ENCODE measurements around the gene PHC2. TPM values are rescaled to one million over a fixed set of nuclear protein-coding genes. Genes with fewer than 3 reads are reported as not detected.

Gene PHC2
- total RNA-seq, 2 experiments from 2014 or later: 37.7 to 39.5 TPM

DNA sequence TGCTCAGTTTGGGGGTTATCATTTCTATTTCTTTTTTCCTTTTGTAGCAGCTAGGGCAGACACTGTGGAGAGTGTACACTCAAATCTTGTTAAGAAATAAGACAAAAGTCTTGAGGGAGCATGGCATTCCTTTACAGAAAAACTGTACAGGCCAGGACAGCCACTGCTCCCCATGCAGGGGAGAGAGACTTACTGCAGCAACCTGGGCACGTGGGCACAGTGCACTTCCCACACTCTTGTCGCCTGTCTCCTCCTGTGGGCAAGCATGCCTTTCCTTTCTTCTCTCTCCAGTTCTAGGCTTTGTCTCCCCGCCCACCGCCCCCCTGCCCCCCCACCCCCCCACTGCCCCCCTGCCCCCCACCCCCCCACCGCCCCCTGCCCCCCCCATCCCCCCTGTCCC is 51.9 kb downstream of the PHC2 start:
- Mint-ChIP-seq H3K9me3 (no peaks in the 10 kb centered on the region), H3K27me3 (peaks cover 7% of the 10 kb centered on the region), H3K4me1 (ENCODE audit: low read depth) (peaks cover 24% of the 10 kb centered on the region), H3K36me3 (ENCODE audit: low read depth) (no peaks in the 10 kb centered on the region), H3K4me3 (no peak overlapping the region), H3K27ac (no peak overlapping the region)
- Histone ChIP-seq H3K36me3 (ENCODE audit: insufficient read depth, low read length) (no peaks in the 10 kb centered on the region), H3K27me3 (ENCODE audit: control insufficient read depth in 1 of 2, insufficient read depth in 2 of 2, low read length in 2 of 2) (peaks cover 0 to 14% of the 10 kb centered on the region in 2 experiments), H3K27ac (ENCODE audit: low read depth in 1 of 2, low read length in 2 of 2) (no peak overlapping the region), H3K4me3 (ENCODE audit: low read length) (no peak overlapping the region), H3K4me1 (ENCODE audit: insufficient read depth, low read length) (peaks cover 22% of the 10 kb centered on the region), H3K9me3 (ENCODE audit: control insufficient read depth in 1 of 2, insufficient read depth in 1 of 2, low read length in 2 of 2) (no peaks in the 10 kb centered on the region)
- DNase-seq: no peak
- ChIA-PET CTCF (no interaction called here), POLR2A (no interaction called here)
- TF ChIP-seq, protein P1, sequence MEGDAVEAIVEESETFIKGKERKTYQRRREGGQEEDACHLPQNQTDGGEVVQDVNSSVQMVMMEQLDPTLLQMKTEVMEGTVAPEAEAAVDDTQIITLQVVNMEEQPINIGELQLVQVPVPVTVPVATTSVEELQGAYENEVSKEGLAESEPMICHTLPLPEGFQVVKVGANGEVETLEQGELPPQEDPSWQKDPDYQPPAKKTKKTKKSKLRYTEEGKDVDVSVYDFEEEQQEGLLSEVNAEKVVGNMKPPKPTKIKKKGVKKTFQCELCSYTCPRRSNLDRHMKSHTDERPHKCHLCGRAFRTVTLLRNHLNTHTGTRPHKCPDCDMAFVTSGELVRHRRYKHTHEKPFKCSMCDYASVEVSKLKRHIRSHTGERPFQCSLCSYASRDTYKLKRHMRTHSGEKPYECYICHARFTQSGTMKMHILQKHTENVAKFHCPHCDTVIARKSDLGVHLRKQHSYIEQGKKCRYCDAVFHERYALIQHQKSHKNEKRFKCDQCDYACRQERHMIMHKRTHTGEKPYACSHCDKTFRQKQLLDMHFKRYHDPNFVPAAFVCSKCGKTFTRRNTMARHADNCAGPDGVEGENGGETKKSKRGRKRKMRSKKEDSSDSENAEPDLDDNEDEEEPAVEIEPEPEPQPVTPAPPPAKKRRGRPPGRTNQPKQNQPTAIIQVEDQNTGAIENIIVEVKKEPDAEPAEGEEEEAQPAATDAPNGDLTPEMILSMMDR (IDR thresholded peaks at IDR 0.05): no peak
- ATAC-seq (ENCODE audit: poor library complexity): no peak
- intact Hi-C loops (cut with DNase I, micrococcal nuclease): no loop called here

DNA sequence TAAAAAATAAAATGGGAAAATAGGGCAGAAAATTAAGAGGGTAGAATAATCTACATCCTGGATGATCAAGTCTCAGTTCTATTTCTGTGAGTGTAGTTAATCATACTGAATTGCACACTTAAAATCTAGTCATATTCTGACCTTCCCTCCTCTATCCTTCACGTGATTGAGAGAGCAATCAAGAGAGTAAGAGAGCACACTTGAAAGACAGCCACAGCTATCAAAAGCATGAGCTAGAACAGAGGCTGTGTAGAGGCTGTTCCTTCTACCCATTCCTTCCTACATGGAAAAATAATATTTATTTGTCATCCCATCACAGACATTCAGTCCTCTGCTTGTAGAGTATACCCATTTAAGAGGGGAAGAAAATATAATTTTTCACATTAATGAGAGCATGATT is 52.4 kb downstream of the PHC2 start:
- H3K27ac Mint-ChIP-seq: no peak overlapping the region
- DNase-seq: no peak
- Histone ChIP-seq H3K4me3 (ENCODE audit: low read length) (no peak overlapping the region), H3K9me3 (ENCODE audit: control insufficient read depth in 1 of 2, insufficient read depth in 1 of 2, low read length in 2 of 2) (no peaks in the 10 kb centered on the region), H3K4me1 (ENCODE audit: insufficient read depth, low read length) (peaks cover 22% of the 10 kb centered on the region), H3K27ac (ENCODE audit: low read depth in 1 of 2, low read length in 2 of 2) (no peak overlapping the region), H3K27me3 (ENCODE audit: control insufficient read depth in 1 of 2, insufficient read depth in 2 of 2, low read length in 2 of 2) (peaks cover 0 to 14% of the 10 kb centered on the region in 2 experiments), H3K36me3 (ENCODE audit: insufficient read depth, low read length) (no peaks in the 10 kb centered on the region)
- intact Hi-C loops (cut with DNase I, micrococcal nuclease): no loop called here
- H3K27me3 Mint-ChIP-seq: peaks cover 6% of the 10 kb centered on the region
- H3K4me1 Mint-ChIP-seq (ENCODE audit: low read depth): peaks cover 24% of the 10 kb centered on the region
- no peaks in the 10 kb centered on the region for H3K9me3 Mint-ChIP-seq
- no peak for ATAC-seq (ENCODE audit: poor library complexity)
- TF ChIP-seq, protein P1 (IDR thresholded peaks at IDR 0.05): no peak
- no peaks in the 10 kb centered on the region for H3K36me3 Mint-ChIP-seq (ENCODE audit: low read depth)
- CTCF ChIA-PET: no interaction called here
- no peak overlapping the region for H3K4me3 Mint-ChIP-seq
- POLR2A ChIA-PET: no interaction called here

DNA sequence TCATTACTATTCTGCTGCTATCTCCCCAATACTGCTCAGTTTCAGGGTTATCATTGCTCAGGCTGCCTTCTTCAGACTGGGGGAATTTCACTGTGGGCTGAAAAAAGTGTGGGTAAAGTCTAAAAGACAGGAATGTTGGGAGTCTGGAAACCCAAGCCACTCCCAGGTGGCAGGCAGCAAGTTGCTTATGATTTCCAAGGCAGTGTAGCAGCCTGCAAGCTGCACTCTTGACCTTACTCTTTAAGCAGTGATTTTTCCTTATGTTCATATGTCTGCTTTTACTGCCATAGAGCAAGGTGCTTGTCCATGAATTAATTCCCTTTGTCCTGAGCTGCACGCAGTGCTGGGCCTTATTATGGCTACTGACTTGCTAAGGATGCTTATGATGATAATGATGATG is 53.1 kb downstream of the PHC2 start:
- POLR2A ChIA-PET: no interaction called here
- H3K4me1 ChIP-seq (ENCODE audit: insufficient read depth, low read length): peaks cover 22% of the 10 kb centered on the region

More for the DNA sequence above, 53.1 kb downstream of the PHC2 start:
- DNase-seq (no peak), ATAC-seq (ENCODE audit: poor library complexity) (no peak)
- H3K36me3 Mint-ChIP-seq (ENCODE audit: low read depth): no peaks in the 10 kb centered on the region
- Histone ChIP-seq H3K36me3 (ENCODE audit: insufficient read depth, low read length) (no peaks in the 10 kb centered on the region), H3K27me3 (ENCODE audit: control insufficient read depth in 1 of 2, insufficient read depth in 2 of 2, low read length in 2 of 2) (peaks cover 0 to 11% of the 10 kb centered on the region in 2 experiments), H3K4me3 (ENCODE audit: low read length) (no peak overlapping the region), H3K9me3 (ENCODE audit: control insufficient read depth in 1 of 2, insufficient read depth in 1 of 2, low read length in 2 of 2) (no peaks in the 10 kb centered on the region), H3K27ac (ENCODE audit: low read depth in 1 of 2, low read length in 2 of 2) (no peak overlapping the region)
- no peak overlapping the region for H3K4me3 Mint-ChIP-seq
- H3K27ac Mint-ChIP-seq: no peak overlapping the region
- no peaks in the 10 kb centered on the region for H3K27me3 Mint-ChIP-seq
- no peaks in the 10 kb centered on the region for H3K9me3 Mint-ChIP-seq
- intact Hi-C loops (cut with DNase I, micrococcal nuclease): no loop called here
- CTCF ChIA-PET: no interaction called here
- H3K4me1 Mint-ChIP-seq (ENCODE audit: low read depth): peaks cover 24% of the 10 kb centered on the region
- TF ChIP-seq, protein P1 (IDR thresholded peaks at IDR 0.05): no peak

Data from CD4-positive, alpha-beta T cell (primary cell).